PC-9 (cell line): ENCODE measurements around the gene ATE1. TPM values are rescaled to one million over a fixed set of nuclear protein-coding genes. Genes with fewer than 3 reads are reported as not detected.

Source experiments
- BruUV-seq: library from RNA; stranded (reverse); fragments of 400-500 nt; replicated peaks from 2 replicates; lab custom pipeline; 2021; lab: Mats Ljungman, UMichigan
- CTCF ChIA-PET: fragments of 300-600 bp; sonication (Branson Sonifier 250); formaldehyde crosslinking; loops from one replicate; lab custom pipeline; 2022; ENCODE audit warnings: antibody characterized with exemption; lab: Charles Lee
- POLR2A ChIA-PET: fragments of 300-600 bp; sonication (Branson Sonifier 250); formaldehyde crosslinking; loops from one replicate; lab custom pipeline; 2022; ENCODE audit warnings: antibody characterized with exemption; ENCODE audit not compliant: unreplicated experiment; lab: Charles Lee
- DNase-seq, 2 experiments: peaks; one replicate each; pipeline versions ENCODE4 v3.0.0 to v3.0.0-alpha.2; 2015 to 2022; ENCODE audit warnings: mixed read lengths in 1 of 2
- H2AFZ ChIP-seq: fragments of 200-600 bp; sonication (generic); 2 replicates; pipeline ENCODE4 v1.8.1; 2017; ENCODE audit warnings: antibody characterized with exemption
- H3F3A ChIP-seq: fragments of 200-600 bp; sonication (generic); 2 replicates; pipeline ENCODE4 v1.8.1; 2017; ENCODE audit warnings: antibody characterized with exemption, mild to moderate bottlenecking, low read depth; ENCODE audit not compliant: insufficient read depth
- H3K27ac ChIP-seq: fragments of 200-600 bp; sonication (generic); 2 replicates; pipeline ENCODE4 v1.6.1; 2016; ENCODE audit warnings: mixed run types
- H3K27me3 ChIP-seq: fragments of 200-600 bp; sonication (generic); 2 replicates; pipeline ENCODE4 v1.6.1; 2016; ENCODE audit warnings: low read depth, mixed run types; ENCODE audit not compliant: insufficient read depth
- H3K36me3 ChIP-seq: fragments of 200-600 bp; sonication (generic); 2 replicates; pipeline ENCODE4 v1.6.1; 2016; ENCODE audit warnings: low read depth, mixed run types
- H3K4me1 ChIP-seq: fragments of 200-600 bp; sonication (generic); replicated peaks from 2 replicates; pipeline ENCODE4 v1.6.1; 2016; ENCODE audit warnings: mixed run types; ENCODE audit not compliant: insufficient read depth
- H3K4me2 ChIP-seq: fragments of 200-600 bp; sonication (generic); 2 replicates; pipeline ENCODE4 v1.6.1; 2017; ENCODE audit warnings: mixed run types
- H3K4me3 ChIP-seq: fragments of 200-600 bp; sonication (generic); 2 replicates; pipeline ENCODE4 v1.6.1; 2016; ENCODE audit warnings: mixed run types
- H3K79me2 ChIP-seq: fragments of 200-600 bp; sonication (generic); 2 replicates; pipeline ENCODE4 v1.6.1; 2017; ENCODE audit warnings: low read depth, mixed run types
- H3K9me2 ChIP-seq: fragments of 200-600 bp; sonication (generic); 2 replicates; pipeline ENCODE4 v1.8.1; 2017; ENCODE audit warnings: mild to moderate bottlenecking; ENCODE audit not compliant: insufficient read depth
- H3K9me3 ChIP-seq: fragments of 200-600 bp; sonication (generic); 2 replicates; pipeline ENCODE4 v1.8.1; 2016; ENCODE audit warnings: low read depth; ENCODE audit not compliant: insufficient read depth
- H4K20me1 ChIP-seq: fragments of 200-600 bp; sonication (generic); 2 replicates; pipeline ENCODE4 v1.8.1; 2017; ENCODE audit not compliant: insufficient read depth
- EZH2 ChIP-seq: fragments of 200-600 bp; sonication (generic); IDR thresholded peaks from 2 replicates; pipeline ENCODE4 v1.8.0; 2017; ENCODE audit warnings: antibody characterized with exemption, low read depth
- intact Hi-C: fragments of 100-400 bp; cut with micrococcal nuclease; formaldehyde crosslinking; loops from one replicate; pipeline ENCODE4 v1.10.0; 2022; ENCODE audit not compliant: unreplicated experiment
- total RNA-seq: library from RNA; stranded (reverse); gene quantifications from 2 replicates; pipeline ENCODE4 v1.2.3, GENCODE V29; 2021
- TF ChIP-seq, protein P1 (sequence below): fragments of 200-600 bp; sonication (generic); conservative IDR thresholded peaks from 2 replicates; pipeline ENCODE4 v1.6.1; 2017; ENCODE audit warnings: mixed run types, antibody characterized with exemption, mild to moderate bottlenecking, moderate library complexity

Gene ATE1
- total RNA-seq, 1 experiment from 2014 or later = 14.8 TPM

DNA sequence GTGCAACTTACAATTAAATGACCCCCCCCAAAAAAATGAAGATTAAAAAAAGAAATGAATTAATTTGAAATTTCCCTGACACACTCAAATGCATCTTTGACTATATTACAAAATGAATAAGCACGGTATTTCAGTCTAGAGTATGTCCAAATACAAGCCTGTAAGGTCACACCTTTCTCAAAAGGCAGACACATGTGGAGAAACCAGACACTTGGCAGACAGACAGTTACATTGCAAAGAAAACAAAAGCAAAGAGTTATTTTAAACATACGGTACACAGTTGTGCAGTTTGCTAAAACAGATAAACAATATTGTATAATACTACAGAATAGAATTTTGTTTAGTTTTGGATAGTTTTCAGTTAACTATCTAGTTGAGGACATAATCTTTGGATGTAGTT is 153.0 kb downstream of the ATE1 start:
- Histone ChIP-seq H3K27ac (no peak overlapping the region), H4K20me1 (no peaks in the 10 kb centered on the region), H3F3A (no peaks in the 10 kb centered on the region), H3K4me2 (no peak overlapping the region), H3K36me3 (no peaks in the 10 kb centered on the region), H3K4me3 (no peak overlapping the region), H3K79me2 (no peaks in the 10 kb centered on the region), H3K9me3 (no peaks in the 10 kb centered on the region), H3K9me2 (peaks cover 4% of the 10 kb centered on the region; the same call in 1 of the 2 replicates), H3K4me1 (no peaks in the 10 kb centered on the region), H2AFZ (no peak overlapping the region), H3K27me3 (no peaks in the 10 kb centered on the region)
- no TSS peak for BruUV-seq
- TF ChIP-seq, protein P1, sequence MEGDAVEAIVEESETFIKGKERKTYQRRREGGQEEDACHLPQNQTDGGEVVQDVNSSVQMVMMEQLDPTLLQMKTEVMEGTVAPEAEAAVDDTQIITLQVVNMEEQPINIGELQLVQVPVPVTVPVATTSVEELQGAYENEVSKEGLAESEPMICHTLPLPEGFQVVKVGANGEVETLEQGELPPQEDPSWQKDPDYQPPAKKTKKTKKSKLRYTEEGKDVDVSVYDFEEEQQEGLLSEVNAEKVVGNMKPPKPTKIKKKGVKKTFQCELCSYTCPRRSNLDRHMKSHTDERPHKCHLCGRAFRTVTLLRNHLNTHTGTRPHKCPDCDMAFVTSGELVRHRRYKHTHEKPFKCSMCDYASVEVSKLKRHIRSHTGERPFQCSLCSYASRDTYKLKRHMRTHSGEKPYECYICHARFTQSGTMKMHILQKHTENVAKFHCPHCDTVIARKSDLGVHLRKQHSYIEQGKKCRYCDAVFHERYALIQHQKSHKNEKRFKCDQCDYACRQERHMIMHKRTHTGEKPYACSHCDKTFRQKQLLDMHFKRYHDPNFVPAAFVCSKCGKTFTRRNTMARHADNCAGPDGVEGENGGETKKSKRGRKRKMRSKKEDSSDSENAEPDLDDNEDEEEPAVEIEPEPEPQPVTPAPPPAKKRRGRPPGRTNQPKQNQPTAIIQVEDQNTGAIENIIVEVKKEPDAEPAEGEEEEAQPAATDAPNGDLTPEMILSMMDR = no peak
- TF ChIP-seq EZH2 = no peak
- intact Hi-C loops = no loop called here
- POLR2A ChIA-PET = no interaction called here
- DNase-seq = no peak
- CTCF ChIA-PET = no interaction called here

DNA sequence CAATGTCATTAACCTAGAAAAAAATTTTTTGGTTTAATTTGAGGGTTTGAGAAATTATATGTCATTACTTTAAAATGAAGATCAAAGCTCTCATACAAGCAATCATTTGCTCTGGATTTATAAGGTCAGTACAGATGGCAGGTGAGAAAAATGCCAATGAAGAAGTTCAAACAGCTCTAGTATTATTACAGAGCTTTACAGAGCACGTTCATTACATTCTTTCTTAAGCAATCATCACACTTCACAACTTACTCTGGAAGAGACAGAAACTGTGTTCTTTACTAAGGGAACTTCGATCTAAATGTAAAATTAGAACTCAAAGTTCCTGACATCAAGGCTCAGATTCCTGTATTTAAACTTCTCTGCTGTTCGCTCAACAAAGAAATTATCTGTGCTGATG is 153.4 kb downstream of the ATE1 start:
- Histone ChIP-seq H3K4me2 (no peak overlapping the region), H3K9me3 (no peaks in the 10 kb centered on the region), H3K27me3 (no peaks in the 10 kb centered on the region), H4K20me1 (no peaks in the 10 kb centered on the region), H3K9me2 (peaks cover 4% of the 10 kb centered on the region; the same call in 1 of the 2 replicates), H3K4me1 (no peaks in the 10 kb centered on the region), H3K36me3 (no peaks in the 10 kb centered on the region), H2AFZ (no peak overlapping the region), H3F3A (no peaks in the 10 kb centered on the region), H3K27ac (no peak overlapping the region), H3K79me2 (no peaks in the 10 kb centered on the region), H3K4me3 (no peak overlapping the region)
- DNase-seq = no peak
- intact Hi-C loops = no loop called here
- ChIA-PET CTCF (no interaction called here), POLR2A (no interaction called here)
- TF ChIP-seq, protein P1 = no peak
- TF ChIP-seq EZH2 = no peak
- BruUV-seq = no TSS peak

DNA sequence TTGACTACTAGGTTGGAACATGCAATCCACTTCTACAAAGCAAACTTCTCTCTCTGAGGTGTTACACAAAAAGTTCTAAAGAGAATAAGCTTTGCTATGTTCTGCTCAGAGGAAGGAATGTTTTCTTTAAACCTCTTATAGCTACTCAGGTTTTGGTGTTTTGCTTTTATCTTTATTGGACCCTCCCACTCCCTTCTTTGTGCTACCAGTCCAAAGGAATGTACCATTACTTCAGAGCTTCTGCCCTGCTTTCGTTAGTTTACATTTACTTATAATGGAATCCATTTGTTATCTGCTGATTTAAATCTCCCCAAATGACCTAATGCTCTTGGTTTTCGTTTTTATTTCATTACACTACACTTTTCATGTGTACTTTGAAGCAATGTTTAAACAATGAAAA is 154.9 kb downstream of the ATE1 start:
- no TSS peak for BruUV-seq
- H3K9me2 ChIP-seq = peaks cover 4% of the 10 kb centered on the region; the same call in 1 of the 2 replicates
- no peaks in the 10 kb centered on the region for H3K79me2 ChIP-seq
- intact Hi-C loops = no loop called here
- H3K4me3 ChIP-seq = no peak overlapping the region
- H3K27me3 ChIP-seq = no peaks in the 10 kb centered on the region
- H3K4me1 ChIP-seq = no peaks in the 10 kb centered on the region
- no peak overlapping the region for H3K27ac ChIP-seq
- H3K9me3 ChIP-seq = no peaks in the 10 kb centered on the region
- ChIA-PET CTCF (no interaction called here), POLR2A (no interaction called here)
- H2AFZ ChIP-seq = no peak overlapping the region
- no peaks in the 10 kb centered on the region for H3F3A ChIP-seq
- TF ChIP-seq, protein P1 = no peak
- TF ChIP-seq EZH2 = no peak
- DNase-seq = no peak
- H3K36me3 ChIP-seq = no peaks in the 10 kb centered on the region
- H3K4me2 ChIP-seq = no peak overlapping the region
- H4K20me1 ChIP-seq = no peaks in the 10 kb centered on the region
